ENCODE measurements around the gene SMG7. TPM values are rescaled to one million over a fixed set of nuclear protein-coding genes. Genes with fewer than 3 reads are reported as not detected.

Gene SMG7, protein sequence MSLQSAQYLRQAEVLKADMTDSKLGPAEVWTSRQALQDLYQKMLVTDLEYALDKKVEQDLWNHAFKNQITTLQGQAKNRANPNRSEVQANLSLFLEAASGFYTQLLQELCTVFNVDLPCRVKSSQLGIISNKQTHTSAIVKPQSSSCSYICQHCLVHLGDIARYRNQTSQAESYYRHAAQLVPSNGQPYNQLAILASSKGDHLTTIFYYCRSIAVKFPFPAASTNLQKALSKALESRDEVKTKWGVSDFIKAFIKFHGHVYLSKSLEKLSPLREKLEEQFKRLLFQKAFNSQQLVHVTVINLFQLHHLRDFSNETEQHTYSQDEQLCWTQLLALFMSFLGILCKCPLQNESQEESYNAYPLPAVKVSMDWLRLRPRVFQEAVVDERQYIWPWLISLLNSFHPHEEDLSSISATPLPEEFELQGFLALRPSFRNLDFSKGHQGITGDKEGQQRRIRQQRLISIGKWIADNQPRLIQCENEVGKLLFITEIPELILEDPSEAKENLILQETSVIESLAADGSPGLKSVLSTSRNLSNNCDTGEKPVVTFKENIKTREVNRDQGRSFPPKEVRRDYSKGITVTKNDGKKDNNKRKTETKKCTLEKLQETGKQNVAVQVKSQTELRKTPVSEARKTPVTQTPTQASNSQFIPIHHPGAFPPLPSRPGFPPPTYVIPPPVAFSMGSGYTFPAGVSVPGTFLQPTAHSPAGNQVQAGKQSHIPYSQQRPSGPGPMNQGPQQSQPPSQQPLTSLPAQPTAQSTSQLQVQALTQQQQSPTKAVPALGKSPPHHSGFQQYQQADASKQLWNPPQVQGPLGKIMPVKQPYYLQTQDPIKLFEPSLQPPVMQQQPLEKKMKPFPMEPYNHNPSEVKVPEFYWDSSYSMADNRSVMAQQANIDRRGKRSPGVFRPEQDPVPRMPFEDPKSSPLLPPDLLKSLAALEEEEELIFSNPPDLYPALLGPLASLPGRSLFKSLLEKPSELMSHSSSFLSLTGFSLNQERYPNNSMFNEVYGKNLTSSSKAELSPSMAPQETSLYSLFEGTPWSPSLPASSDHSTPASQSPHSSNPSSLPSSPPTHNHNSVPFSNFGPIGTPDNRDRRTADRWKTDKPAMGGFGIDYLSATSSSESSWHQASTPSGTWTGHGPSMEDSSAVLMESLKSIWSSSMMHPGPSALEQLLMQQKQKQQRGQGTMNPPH
- 54.1 TPM for total RNA-seq (2021; ENCODE audit: unreplicated experiment)
- 18.1 and 21.8 TPM in 2 replicates for polyA plus RNA-seq (2012)
- Bru-seq, nascent RNA = percentile 88 among the genes with signal in this experiment
- BruChase-seq, experiment 1, labeled RNA remaining after a 6-hour chase = percentile 87 among the genes with signal in this experiment
- percentile 85 among the genes with signal in this experiment for BruChase-seq, experiment 2, labeled RNA remaining after a 2-hour chase
- long read RNA-seq, partial matches to known transcripts = 21 of 25 reads
- long read RNA-seq, other reads (novel, unspliced or antisense) = 4 of 25 reads

DNA sequence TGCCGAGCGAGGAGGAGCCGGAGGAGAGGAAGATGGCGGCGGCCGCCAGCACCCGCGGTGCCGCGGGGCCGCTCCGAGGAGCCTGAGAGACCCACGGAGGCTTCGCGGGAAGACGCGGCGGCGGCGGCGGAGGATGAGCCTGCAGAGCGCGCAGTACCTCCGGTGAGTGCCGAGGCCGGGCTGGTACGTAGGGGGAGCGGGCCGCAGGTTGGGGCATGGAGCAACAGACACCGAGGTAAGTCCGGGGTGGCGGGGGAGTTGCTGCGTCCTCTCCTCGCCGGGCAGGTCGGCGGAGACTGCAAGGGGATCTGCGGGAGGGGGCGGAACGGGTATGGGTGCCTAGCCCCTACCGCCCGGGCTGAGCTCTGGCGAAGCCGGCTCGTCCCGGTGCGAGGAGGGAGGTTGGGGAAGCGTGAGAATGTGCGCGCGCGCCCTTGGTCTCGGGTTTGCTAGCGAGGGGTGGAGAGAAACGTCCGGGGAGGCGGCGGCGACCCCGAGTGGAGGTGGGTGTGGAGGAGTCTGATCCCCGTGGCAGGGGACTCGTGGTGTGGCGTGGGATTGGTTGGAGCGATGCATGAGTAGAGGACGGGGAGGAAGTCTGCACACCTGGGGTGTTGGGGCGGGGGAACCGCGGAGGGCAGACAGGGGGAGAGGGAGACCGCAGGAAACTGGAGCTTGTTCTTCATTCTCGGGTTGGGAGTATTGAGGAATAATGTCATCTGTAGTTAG, at the start of gene SMG7:
TSS of gene SMG7 (plus strand) at position 12 of the 729 bp plus-strand sequence. CDS start at position 134, 122 bp downstream.
- Histone ChIP-seq H3K9me2 (ENCODE audit: insufficient read depth) (no peaks in the 10 kb centered on the region), H3K36me3 (ENCODE audit: control insufficient read depth in 1 of 2, insufficient read depth in 2 of 2, low read length in 2 of 2) (no peaks in the 10 kb centered on the region), H3K27me3 (ENCODE audit: insufficient read depth, low read length) (no peaks in the 10 kb centered on the region), H2AFZ (ENCODE audit: low read depth, low read length, poor library complexity, severe bottlenecking) (no peak within 1 kb of the TSS), H3K9ac (ENCODE audit: low read length) (peak within 1 kb of the TSS; percentile 97), H4K20me1 (ENCODE audit: insufficient read depth) (no peaks in the 10 kb centered on the region), H3K4me3 (replicated peaks in 1 of 2; ENCODE audit: low read depth in 1 of 2, low read length in 2 of 2) (peak within 1 kb of the TSS; percentile 91 to 95), H3K9me3 (ENCODE audit: control insufficient read depth in 1 of 2, insufficient read depth in 1 of 2, low read depth in 1 of 2, low read length in 2 of 2) (no peaks in the 10 kb centered on the region), H3K4me2 (ENCODE audit: low read length) (peak within 1 kb of the TSS; percentile 84), H3K27ac (ENCODE audit: low read depth, low read length) (peak within 1 kb of the TSS; percentile 93), H3K79me2 (ENCODE audit: insufficient read depth, low read length) (peaks cover 54% of the 10 kb centered on the region), H3K4me1 (ENCODE audit: control insufficient read depth in 1 of 2, insufficient read depth in 2 of 2, low read length in 2 of 2) (peaks cover 5 to 34% of the 10 kb centered on the region in 2 experiments; a peak in 3 of 4 replicates)
- DNase-seq (ENCODE audit: low read depth, low spot score) = no peak
- CTCF ChIA-PET = no interaction called here
- POLR2A ChIA-PET = interaction anchor here (0.6 kb wide), 1 partner anchor 37 kb away, joined by 4 read pairs; no protein-coding TSS in a partner anchor
- no TSS peak for BruUV-seq (replicated peaks)
- RAD21 ChIA-PET (ENCODE audit: low non-redundant PET in 1 of 2, low total read pairs in 2 of 2, uncharacterized antibody in 2 of 2, unreplicated experiment in 2 of 2) = interaction anchor here in 1 of 2 experiments (0.6 kb wide), 1 partner anchor 22 kb away, joined by 4 read pairs; no protein-coding TSS in a partner anchor
- intact Hi-C loops (cut with micrococcal nuclease) = loop anchor here (5.0 kb wide), 2 partner anchors 165 to 510 kb away; partner anchors contain the start of gene ARPC5
- ATAC-seq = peak; percentile 12
- TF ChIP-seq JUND (IDR thresholded peaks at IDR 0.05) = no peak
- no peak for TF ChIP-seq ZBTB33 (IDR thresholded peaks at IDR 0.05; ENCODE audit: extremely low read depth, insufficient replicate concordance, low read length)
- 0 out of 2 replicates have a peak, but pooled peaks have one; percentile 35 for TF ChIP-seq ZFX (IDR thresholded peaks at IDR 0.05)
- TF ChIP-seq POLR2A (IDR thresholded peaks at IDR 0.05; ENCODE audit: borderline replicate concordance, extremely low read depth, insufficient read depth, insufficient read length) = peak; percentile 51
- TF ChIP-seq, protein P1, sequence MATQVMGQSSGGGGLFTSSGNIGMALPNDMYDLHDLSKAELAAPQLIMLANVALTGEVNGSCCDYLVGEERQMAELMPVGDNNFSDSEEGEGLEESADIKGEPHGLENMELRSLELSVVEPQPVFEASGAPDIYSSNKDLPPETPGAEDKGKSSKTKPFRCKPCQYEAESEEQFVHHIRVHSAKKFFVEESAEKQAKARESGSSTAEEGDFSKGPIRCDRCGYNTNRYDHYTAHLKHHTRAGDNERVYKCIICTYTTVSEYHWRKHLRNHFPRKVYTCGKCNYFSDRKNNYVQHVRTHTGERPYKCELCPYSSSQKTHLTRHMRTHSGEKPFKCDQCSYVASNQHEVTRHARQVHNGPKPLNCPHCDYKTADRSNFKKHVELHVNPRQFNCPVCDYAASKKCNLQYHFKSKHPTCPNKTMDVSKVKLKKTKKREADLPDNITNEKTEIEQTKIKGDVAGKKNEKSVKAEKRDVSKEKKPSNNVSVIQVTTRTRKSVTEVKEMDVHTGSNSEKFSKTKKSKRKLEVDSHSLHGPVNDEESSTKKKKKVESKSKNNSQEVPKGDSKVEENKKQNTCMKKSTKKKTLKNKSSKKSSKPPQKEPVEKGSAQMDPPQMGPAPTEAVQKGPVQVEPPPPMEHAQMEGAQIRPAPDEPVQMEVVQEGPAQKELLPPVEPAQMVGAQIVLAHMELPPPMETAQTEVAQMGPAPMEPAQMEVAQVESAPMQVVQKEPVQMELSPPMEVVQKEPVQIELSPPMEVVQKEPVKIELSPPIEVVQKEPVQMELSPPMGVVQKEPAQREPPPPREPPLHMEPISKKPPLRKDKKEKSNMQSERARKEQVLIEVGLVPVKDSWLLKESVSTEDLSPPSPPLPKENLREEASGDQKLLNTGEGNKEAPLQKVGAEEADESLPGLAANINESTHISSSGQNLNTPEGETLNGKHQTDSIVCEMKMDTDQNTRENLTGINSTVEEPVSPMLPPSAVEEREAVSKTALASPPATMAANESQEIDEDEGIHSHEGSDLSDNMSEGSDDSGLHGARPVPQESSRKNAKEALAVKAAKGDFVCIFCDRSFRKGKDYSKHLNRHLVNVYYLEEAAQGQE (IDR thresholded peaks at IDR 0.05; ENCODE audit: low read depth) = no peak
- TF ChIP-seq EZH2 (IDR thresholded peaks at IDR 0.05) = no peak
- TF ChIP-seq EGR1 (IDR thresholded peaks at IDR 0.05; ENCODE audit: low read depth) = no peak
- TF ChIP-seq POLR2AphosphoS5 (IDR thresholded peaks at IDR 0.05; ENCODE audit: low read depth, low read length) = peak; percentile 50
- no peak for TF ChIP-seq FOSL1 (IDR thresholded peaks at IDR 0.05; ENCODE audit: low read depth)
- TF ChIP-seq YY1 (IDR thresholded peaks at IDR 0.05; ENCODE audit: extremely low read depth, insufficient replicate concordance, low read depth, low read length) = peak; percentile 93
- no peak for TF ChIP-seq TCF7L2 (IDR thresholded peaks at IDR 0.05; ENCODE audit: borderline replicate concordance, extremely low read depth, insufficient read depth, insufficient read length)
- TF ChIP-seq RAD21 (IDR thresholded peaks at IDR 0.05; ENCODE audit: low read depth) = no peak
